ENCODE measurements around the gene HDAC9. TPM values are rescaled to one million over a fixed set of nuclear protein-coding genes. Genes with fewer than 3 reads are reported as not detected.

HDAC9 gene
- total and polyA plus RNA-seq, 7 donors: 0.38 to 34.2 (median 16.8) TPM

GRCh38 chr7:18798088-18798906 lies 302.7 kb downstream of the HDAC9 start:
- Histone ChIP-seq H3K36me3 (ENCODE audit: insufficient read depth in 1 of 2, low read depth in 1 of 2) (no peaks in the 10 kb centered on the region), H3K27me3 (ENCODE audit: insufficient read depth in 3 of 3, low read length in 2 of 3) (no peaks in the 10 kb centered on the region), H3K4me1 (no peaks in the 10 kb centered on the region), H3K27ac (no peak overlapping the region), H3K4me3 (no peak overlapping the region), H3K9me3 (no peaks in the 10 kb centered on the region)
- 90 to 92% (median 90%) methylated on average over 3 of the region's 3 CpGs for WGBS, 3 donors
- TF ChIP-seq, protein P1, sequence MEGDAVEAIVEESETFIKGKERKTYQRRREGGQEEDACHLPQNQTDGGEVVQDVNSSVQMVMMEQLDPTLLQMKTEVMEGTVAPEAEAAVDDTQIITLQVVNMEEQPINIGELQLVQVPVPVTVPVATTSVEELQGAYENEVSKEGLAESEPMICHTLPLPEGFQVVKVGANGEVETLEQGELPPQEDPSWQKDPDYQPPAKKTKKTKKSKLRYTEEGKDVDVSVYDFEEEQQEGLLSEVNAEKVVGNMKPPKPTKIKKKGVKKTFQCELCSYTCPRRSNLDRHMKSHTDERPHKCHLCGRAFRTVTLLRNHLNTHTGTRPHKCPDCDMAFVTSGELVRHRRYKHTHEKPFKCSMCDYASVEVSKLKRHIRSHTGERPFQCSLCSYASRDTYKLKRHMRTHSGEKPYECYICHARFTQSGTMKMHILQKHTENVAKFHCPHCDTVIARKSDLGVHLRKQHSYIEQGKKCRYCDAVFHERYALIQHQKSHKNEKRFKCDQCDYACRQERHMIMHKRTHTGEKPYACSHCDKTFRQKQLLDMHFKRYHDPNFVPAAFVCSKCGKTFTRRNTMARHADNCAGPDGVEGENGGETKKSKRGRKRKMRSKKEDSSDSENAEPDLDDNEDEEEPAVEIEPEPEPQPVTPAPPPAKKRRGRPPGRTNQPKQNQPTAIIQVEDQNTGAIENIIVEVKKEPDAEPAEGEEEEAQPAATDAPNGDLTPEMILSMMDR (IDR thresholded peaks at IDR 0.05): no peak
- DNase-seq (no peak), ATAC-seq (no peak)
- intact Hi-C loops (cut with DNase I): no loop called here

GRCh38 chr7:18799899-18800298 lies 304.4 kb downstream of the HDAC9 start:
- Histone ChIP-seq H3K4me3 (no peak overlapping the region), H3K36me3 (ENCODE audit: insufficient read depth in 1 of 2, low read depth in 1 of 2) (no peaks in the 10 kb centered on the region), H3K27me3 (ENCODE audit: insufficient read depth in 3 of 3, low read length in 2 of 3) (no peaks in the 10 kb centered on the region), H3K27ac (no peak overlapping the region), H3K4me1 (no peaks in the 10 kb centered on the region), H3K9me3 (no peaks in the 10 kb centered on the region)
- 93 to 95% (median 93%) methylated on average over 1 of the region's 1 CpG for WGBS, 3 donors
- TF ChIP-seq, protein P1 (IDR thresholded peaks at IDR 0.05): no peak
- DNase-seq: no peak
- ATAC-seq: no peak
- intact Hi-C loops (cut with DNase I): no loop called here

- H3K27ac ChIP-seq: no peak overlapping the region
- intact Hi-C loops (cut with DNase I): no loop called here
- WGBS, 3 donors: 88 to 91% (median 89%) methylated on average over 1 of the region's 1 CpG
- no peaks in the 10 kb centered on the region for H3K36me3 ChIP-seq (ENCODE audit: insufficient read depth in 1 of 2, low read depth in 1 of 2)
- TF ChIP-seq, protein P1 (IDR thresholded peaks at IDR 0.05): no peak
- H3K27me3 ChIP-seq (ENCODE audit: insufficient read depth in 3 of 3, low read length in 2 of 3): no peaks in the 10 kb centered on the region
- no peak for DNase-seq
- no peaks in the 10 kb centered on the region for H3K9me3 ChIP-seq
- H3K4me1 ChIP-seq: no peaks in the 10 kb centered on the region
- ATAC-seq: no peak
- no peak overlapping the region for H3K4me3 ChIP-seq
These were observed 308.4 kb downstream of the HDAC9 start for GRCh38 chr7:18803923-18804322.

DNA sequence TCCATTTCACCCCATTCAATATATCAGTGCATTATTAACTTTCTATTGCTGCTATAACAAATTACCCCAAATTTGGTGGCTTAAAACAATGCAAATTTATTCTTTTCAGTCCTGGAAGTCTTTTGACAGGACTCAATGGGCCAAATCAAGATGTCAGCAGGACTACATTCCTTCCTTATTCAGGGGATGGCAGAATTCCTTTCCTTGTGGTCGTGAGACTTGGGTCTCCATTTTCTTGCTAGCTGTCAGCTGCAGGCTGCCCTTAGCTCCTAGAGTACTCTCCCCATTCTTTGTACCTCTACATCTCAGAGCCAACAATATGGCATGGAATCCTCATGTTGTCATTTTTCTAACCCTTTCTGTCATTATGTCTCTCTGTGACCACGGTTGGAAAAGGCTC lies 310.6 kb downstream of the HDAC9 start:
- Histone ChIP-seq H3K4me1 (no peaks in the 10 kb centered on the region), H3K36me3 (ENCODE audit: insufficient read depth in 1 of 2, low read depth in 1 of 2) (no peaks in the 10 kb centered on the region), H3K27ac (no peak overlapping the region), H3K27me3 (ENCODE audit: insufficient read depth in 3 of 3, low read length in 2 of 3) (no peaks in the 10 kb centered on the region), H3K9me3 (no peaks in the 10 kb centered on the region), H3K4me3 (no peak overlapping the region)
- intact Hi-C loops (cut with DNase I): no loop called here
- no peak for DNase-seq
- TF ChIP-seq, protein P1 (IDR thresholded peaks at IDR 0.05): no peak
- 77 to 86% (median 79%) methylated on average over 2 of the region's 2 CpGs for WGBS, 3 donors
- ATAC-seq: no peak

DNA sequence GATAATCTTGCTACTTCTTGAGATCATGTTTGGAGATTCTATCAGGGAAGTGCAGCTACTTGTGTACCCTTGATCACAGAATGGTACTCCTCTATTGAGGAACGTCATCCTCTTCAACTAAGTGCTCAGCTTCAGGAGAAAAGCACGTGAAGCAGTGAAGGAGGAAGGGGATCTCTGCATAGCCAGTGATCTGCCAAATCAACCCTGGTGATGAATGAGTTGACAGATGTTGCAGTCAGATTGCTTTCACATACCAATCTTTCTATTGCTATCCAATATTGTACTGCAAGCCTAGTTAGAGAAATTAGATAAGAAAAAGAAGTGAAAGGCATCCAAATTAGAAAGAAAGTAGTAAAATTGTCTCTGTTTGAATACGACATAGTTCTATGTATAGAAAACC lies 312.5 kb downstream of the HDAC9 start:
- no peak overlapping the region for H3K27ac ChIP-seq
- intact Hi-C loops (cut with DNase I): no loop called here
- no peaks in the 10 kb centered on the region for H3K36me3 ChIP-seq (ENCODE audit: insufficient read depth in 1 of 2, low read depth in 1 of 2)
- no peak for DNase-seq
- 59 to 67% (median 61%) methylated on average over 3 of the region's 3 CpGs for WGBS, 3 donors
- H3K4me3 ChIP-seq: no peak overlapping the region
- no peak for ATAC-seq
- no peaks in the 10 kb centered on the region for H3K27me3 ChIP-seq (ENCODE audit: insufficient read depth in 3 of 3, low read length in 2 of 3)
- TF ChIP-seq, protein P1 (IDR thresholded peaks at IDR 0.05): no peak
- H3K4me1 ChIP-seq: no peaks in the 10 kb centered on the region
- peaks cover 4% of the 10 kb centered on the region for H3K9me3 ChIP-seq
